ENCODE measurements around the gene GUSB. TPM values are rescaled to one million over a fixed set of nuclear protein-coding genes. Genes with fewer than 3 reads are reported as not detected.

The GUSB gene
- total RNA-seq, 2 experiments from 2014 or later = 42.8 to 44.0 TPM

Other genes starting within 250 kb of the GUSB start
- 10 to 100 TPM in 1 of 2 experiments, 1 to 10 TPM in 1; 8.9 to 10.1 TPM for gene VKORC1L1, start 109.1 kb downstream of the GUSB start, total RNA-seq
- 10 to 100 TPM; 12.7 to 13.6 TPM for gene ASL, start 93.6 kb upstream of the GUSB start, total RNA-seq
- 10 to 100 TPM; 18.5 to 19.6 TPM for gene CRCP, start 132.6 kb upstream of the GUSB start, total RNA-seq
- 1 to 10 TPM; 1.9 to 3.8 TPM for gene TPST1, start 223.1 kb upstream of the GUSB start, total RNA-seq